HepG2 (cell line): ENCODE data around the gene CAND1.

Experiments used
- FOXK2 ChIP-seq: fragments of 450-650 bp; IDR thresholded peaks from 2 replicates; pipeline ENCODE4 v1.6.1; 2016
- MAX ChIP-seq: IDR thresholded peaks from 2 replicates; pipeline ENCODE4 v1.6.1; 2012; ENCODE audit warnings: inconsistent platforms
- REST ChIP-seq, 2 experiments: IDR thresholded peaks; 2 replicates each; pipeline ENCODE4 v1.6.1; 2011 to 2012; ENCODE audit warnings: low read length in 2 of 2, borderline replicate concordance in 1 of 2, low read depth in 1 of 2, mild to moderate bottlenecking in 1 of 2, moderate library complexity in 1 of 2
- SRSF9 ChIP-seq: fragments of 200-400 bp; formaldehyde crosslinking; IDR thresholded peaks from 2 replicates; pipeline ENCODE4 v1.6.1; 2018; ENCODE audit warnings: borderline replicate concordance, mild to moderate bottlenecking, low read depth, low read length; ENCODE audit not compliant: insufficient read depth, poor library complexity, severe bottlenecking
- ZNF292 ChIP-seq: sonication (generic); formaldehyde crosslinking; IDR thresholded peaks from 2 replicates; pipeline ENCODE4 v1.8.1; 2022; ENCODE audit warnings: mild to moderate bottlenecking, low read depth, missing genetic modification reagents, borderline replicate concordance

- TF ChIP-seq MAX (no peak), ZNF292 (CRISPR knock-in tag) (no peak), REST (IDR thresholded peaks at IDR 0.05; ENCODE audit: borderline replicate concordance in 1 of 2, low read depth in 1 of 2, low read length in 2 of 2) (no peak), FOXK2 (no peak), SRSF9 (no peak)
Observed at GRCh38 chr12:67223225-67223624, 45.9 kb upstream of the CAND1 start.
